ENCODE measurements around the gene PDE11A.

Gene PDE11A

GRCh38 chr2:177584030-177584692 is 488.4 kb downstream of the PDE11A start:
- Histone ChIP-seq H2AFZ (no peak overlapping the region), H3K4me1 (no peaks in the 10 kb centered on the region), H3K79me2 (no peaks in the 10 kb centered on the region), H3K27me3 (ENCODE audit: control insufficient read depth, insufficient read depth, low read length) (no peaks in the 10 kb centered on the region), H3K36me3 (ENCODE audit: control insufficient read depth, insufficient read depth, low read length) (no peaks in the 10 kb centered on the region), H3K9ac (no peak overlapping the region), H3K27ac (no peak overlapping the region), H3K4me3 (ENCODE audit: low read depth, low read length) (no peak overlapping the region), H3K4me2 (ENCODE audit: low read length) (no peak overlapping the region), H3K9me3 (ENCODE audit: control insufficient read depth, low read length) (no peaks in the 10 kb centered on the region)
- no peak for TF ChIP-seq CTCF (IDR thresholded peaks at IDR 0.05)

DNA sequence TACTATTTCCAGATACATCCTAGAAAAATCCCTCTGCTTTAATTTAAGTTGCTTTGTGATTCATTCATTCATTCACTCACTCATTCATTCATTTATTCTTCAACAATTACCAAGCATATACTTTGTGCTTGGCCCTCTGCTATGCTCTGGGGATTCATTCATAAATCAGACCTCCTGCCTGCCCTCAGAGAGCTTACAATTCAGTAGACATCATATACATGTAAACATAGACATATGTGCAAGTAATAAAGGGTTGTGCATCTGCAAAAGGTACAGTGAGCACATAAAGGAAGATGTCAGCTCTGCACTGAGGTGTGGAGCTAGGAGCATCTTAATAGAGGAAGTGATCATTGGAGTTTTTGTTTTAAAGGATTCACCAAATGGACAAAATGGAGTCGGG is 490.6 kb downstream of the PDE11A start:
- Histone ChIP-seq H3K36me3 (ENCODE audit: control insufficient read depth, insufficient read depth, low read length) (no peaks in the 10 kb centered on the region), H3K4me3 (ENCODE audit: low read depth, low read length) (no peak overlapping the region), H3K4me1 (no peaks in the 10 kb centered on the region), H3K79me2 (no peaks in the 10 kb centered on the region), H3K9me3 (ENCODE audit: control insufficient read depth, low read length) (no peaks in the 10 kb centered on the region), H3K9ac (no peak overlapping the region), H3K4me2 (ENCODE audit: low read length) (no peak overlapping the region), H3K27me3 (ENCODE audit: control insufficient read depth, insufficient read depth, low read length) (no peaks in the 10 kb centered on the region), H3K27ac (no peak overlapping the region), H2AFZ (no peak overlapping the region)
- TF ChIP-seq CTCF (IDR thresholded peaks at IDR 0.05), result no peak

- no peaks in the 10 kb centered on the region for H3K27me3 ChIP-seq (ENCODE audit: control insufficient read depth, insufficient read depth, low read length)
- no peak overlapping the region for H3K27ac ChIP-seq
- no peak for TF ChIP-seq CTCF (IDR thresholded peaks at IDR 0.05)
Measured at GRCh38 chr2:177579486-177580036, 493.0 kb downstream of the PDE11A start.

GRCh38 chr2:177578454-177578853 is 494.1 kb downstream of the PDE11A start:
- no peak for TF ChIP-seq CTCF (IDR thresholded peaks at IDR 0.05)
- H3K9me3 ChIP-seq (ENCODE audit: control insufficient read depth, low read length), result no peaks in the 10 kb centered on the region

More at GRCh38 chr2:177579486-177580036, 493.0 kb downstream of the PDE11A start:
- no peaks in the 10 kb centered on the region for H3K9me3 ChIP-seq (ENCODE audit: control insufficient read depth, low read length)
- H3K4me1 ChIP-seq, result no peaks in the 10 kb centered on the region
- no peaks in the 10 kb centered on the region for H3K36me3 ChIP-seq (ENCODE audit: control insufficient read depth, insufficient read depth, low read length)
- no peak overlapping the region for H2AFZ ChIP-seq
- no peaks in the 10 kb centered on the region for H3K79me2 ChIP-seq
- no peak overlapping the region for H3K4me2 ChIP-seq (ENCODE audit: low read length)
- H3K4me3 ChIP-seq (ENCODE audit: low read depth, low read length), result no peak overlapping the region
- H3K9ac ChIP-seq, result no peak overlapping the region

DNA sequence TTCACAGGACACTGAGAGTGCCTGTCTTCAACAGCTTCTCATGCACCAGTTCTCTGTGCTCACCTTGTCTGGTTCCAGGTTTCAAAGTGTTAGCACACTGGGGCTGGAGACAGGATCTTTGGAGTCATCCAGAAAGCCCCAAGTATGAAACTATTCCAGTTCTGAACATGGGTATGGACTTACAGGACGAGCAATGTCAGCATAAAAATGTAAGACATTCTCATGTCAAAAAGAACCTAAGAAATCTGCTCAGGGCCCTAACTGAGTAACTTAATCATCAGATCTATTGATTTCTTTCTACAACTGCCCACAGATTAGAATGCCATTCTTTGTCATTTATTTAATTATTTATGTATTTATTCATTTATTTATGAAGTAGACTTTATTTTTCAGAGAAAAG is 495.5 kb downstream of the PDE11A start:
- TF ChIP-seq CTCF (IDR thresholded peaks at IDR 0.05), result no peak
- Histone ChIP-seq H3K4me3 (ENCODE audit: low read depth, low read length) (no peak overlapping the region), H2AFZ (no peak overlapping the region)

More at GRCh38 chr2:177578454-177578853, 494.1 kb downstream of the PDE11A start:
- Histone ChIP-seq H3K79me2 (no peaks in the 10 kb centered on the region), H2AFZ (no peak overlapping the region), H3K27ac (no peak overlapping the region), H3K4me1 (no peaks in the 10 kb centered on the region), H3K9ac (no peak overlapping the region), H3K4me3 (ENCODE audit: low read depth, low read length) (no peak overlapping the region), H3K27me3 (ENCODE audit: control insufficient read depth, insufficient read depth, low read length) (no peaks in the 10 kb centered on the region), H3K36me3 (ENCODE audit: control insufficient read depth, insufficient read depth, low read length) (no peaks in the 10 kb centered on the region), H3K4me2 (ENCODE audit: low read length) (no peak overlapping the region)

More for the DNA sequence above, 495.5 kb downstream of the PDE11A start:
- Histone ChIP-seq H3K4me2 (ENCODE audit: low read length) (no peak overlapping the region), H3K9me3 (ENCODE audit: control insufficient read depth, low read length) (no peaks in the 10 kb centered on the region), H3K27me3 (ENCODE audit: control insufficient read depth, insufficient read depth, low read length) (no peaks in the 10 kb centered on the region), H3K4me1 (no peaks in the 10 kb centered on the region), H3K9ac (no peak overlapping the region), H3K27ac (no peak overlapping the region), H3K36me3 (ENCODE audit: control insufficient read depth, insufficient read depth, low read length) (no peaks in the 10 kb centered on the region), H3K79me2 (no peaks in the 10 kb centered on the region)

All from parathyroid adenoma (tissue), 2 donors.